ENCODE results near the gene YOD1.

DNA sequence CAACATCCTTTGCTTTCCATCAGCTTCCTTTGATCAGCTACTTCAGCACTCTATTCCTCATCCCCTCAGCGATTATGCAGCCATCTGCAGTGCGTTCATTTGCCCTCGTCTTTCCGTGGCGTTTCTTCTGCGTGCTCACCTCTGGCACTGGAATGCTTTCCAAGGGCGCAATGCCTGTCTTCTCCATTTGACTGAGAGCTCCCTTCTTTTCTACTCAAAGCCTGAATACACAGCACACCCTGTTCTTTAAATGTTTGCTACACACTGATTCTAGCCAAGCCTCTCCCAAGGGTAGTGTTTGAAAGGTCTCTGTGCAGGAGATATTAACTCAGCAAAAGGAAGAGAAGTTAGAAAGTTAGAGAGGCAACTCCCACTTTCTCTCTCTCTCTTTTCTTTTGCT lies 41.1 kb downstream of the YOD1 start:
- TF ChIP-seq, protein P1, sequence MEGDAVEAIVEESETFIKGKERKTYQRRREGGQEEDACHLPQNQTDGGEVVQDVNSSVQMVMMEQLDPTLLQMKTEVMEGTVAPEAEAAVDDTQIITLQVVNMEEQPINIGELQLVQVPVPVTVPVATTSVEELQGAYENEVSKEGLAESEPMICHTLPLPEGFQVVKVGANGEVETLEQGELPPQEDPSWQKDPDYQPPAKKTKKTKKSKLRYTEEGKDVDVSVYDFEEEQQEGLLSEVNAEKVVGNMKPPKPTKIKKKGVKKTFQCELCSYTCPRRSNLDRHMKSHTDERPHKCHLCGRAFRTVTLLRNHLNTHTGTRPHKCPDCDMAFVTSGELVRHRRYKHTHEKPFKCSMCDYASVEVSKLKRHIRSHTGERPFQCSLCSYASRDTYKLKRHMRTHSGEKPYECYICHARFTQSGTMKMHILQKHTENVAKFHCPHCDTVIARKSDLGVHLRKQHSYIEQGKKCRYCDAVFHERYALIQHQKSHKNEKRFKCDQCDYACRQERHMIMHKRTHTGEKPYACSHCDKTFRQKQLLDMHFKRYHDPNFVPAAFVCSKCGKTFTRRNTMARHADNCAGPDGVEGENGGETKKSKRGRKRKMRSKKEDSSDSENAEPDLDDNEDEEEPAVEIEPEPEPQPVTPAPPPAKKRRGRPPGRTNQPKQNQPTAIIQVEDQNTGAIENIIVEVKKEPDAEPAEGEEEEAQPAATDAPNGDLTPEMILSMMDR (conservative IDR thresholded peaks at IDR 0.05), result no peak
- TF ChIP-seq EZH2 (IDR thresholded peaks at IDR 0.05; ENCODE audit: low read depth), result no peak

All from PC-9 (cell line).